Mesenchymal stem cell (in vitro differentiated cells and primary cell): Measurements from ENCODE around the gene PSME1.
A peak's percentile ranks its signal among the peaks of the same experiment; 100 is the strongest.

ENCODE experiments used
- DNase-seq: peaks from one replicate; pipeline ENCODE4 v3.0.0-alpha.2; 2013
- H2AFZ ChIP-seq: one replicate; pipeline ENCODE4 v1.6.1; 2013; ENCODE audit warnings: low read depth, mild to moderate bottlenecking, control low read depth, inconsistent platforms, low read length, moderate library complexity
- H2AK5ac ChIP-seq: 2 replicates; pipeline ENCODE4 v1.6.1; 2013; ENCODE audit warnings: low read length, moderate library complexity, mild to moderate bottlenecking, inconsistent platforms; ENCODE audit not compliant: severe bottlenecking
- H2BK120ac ChIP-seq: one replicate; pipeline ENCODE4 v1.6.1; 2013; ENCODE audit warnings: low read depth, mild to moderate bottlenecking, inconsistent platforms, low read length, moderate library complexity
- H2BK12ac ChIP-seq, 2 experiments: one replicate each; pipeline ENCODE4 v1.6.1; 2013; ENCODE audit warnings: inconsistent platforms in 2 of 2, low read length in 2 of 2, mild to moderate bottlenecking in 2 of 2, moderate library complexity in 2 of 2, control low read depth in 1 of 2
- H2BK15ac ChIP-seq: one replicate; pipeline ENCODE4 v1.6.1; 2013; ENCODE audit warnings: mild to moderate bottlenecking, low read depth, inconsistent platforms; ENCODE audit not compliant: poor library complexity, severe bottlenecking
- H2BK5ac ChIP-seq: 2 replicates; pipeline ENCODE4 v1.6.1; 2013; ENCODE audit warnings: low read depth, mild to moderate bottlenecking, low read length, control low read depth, inconsistent platforms; ENCODE audit not compliant: poor library complexity, severe bottlenecking
- H3K14ac ChIP-seq, 2 experiments: one replicate each; pipeline ENCODE4 v1.6.1; 2013; ENCODE audit warnings: inconsistent platforms in 2 of 2, low read length in 2 of 2, control low read depth in 1 of 2, mild to moderate bottlenecking in 1 of 2, moderate library complexity in 1 of 2
- H3K18ac ChIP-seq, 2 experiments: one replicate each; pipeline ENCODE4 v1.6.1; 2013; ENCODE audit warnings: inconsistent platforms in 2 of 2, low read length in 2 of 2, control low read depth in 1 of 2, low read depth in 1 of 2, mild to moderate bottlenecking in 1 of 2
- H3K23ac ChIP-seq, 2 experiments: one replicate each; pipeline ENCODE4 v1.6.1; 2013; ENCODE audit warnings: inconsistent platforms in 2 of 2, low read length in 2 of 2, mild to moderate bottlenecking in 2 of 2, moderate library complexity in 2 of 2, control low read depth in 1 of 2
- H3K27ac ChIP-seq: 2 replicates; pipeline ENCODE4 v1.5.1; 2013; ENCODE audit warnings: mild to moderate bottlenecking, moderate library complexity, low read length, control low read depth, inconsistent platforms; ENCODE audit not compliant: poor library complexity, severe bottlenecking
- H3K27me3 ChIP-seq, 2 experiments: 2 replicates each; pipeline versions ENCODE4 v1.6.1 to v1.7.0; 2013; ENCODE audit warnings: low read length in 2 of 2, mild to moderate bottlenecking in 2 of 2, moderate library complexity in 2 of 2, control low read depth in 1 of 2, inconsistent platforms in 1 of 2; ENCODE audit not compliant: control insufficient read depth in 1 of 2, insufficient read depth in 1 of 2
- H3K36me3 ChIP-seq, 2 experiments: 2 replicates each; pipeline versions ENCODE4 v1.6.1 to v1.7.0; 2013; ENCODE audit warnings: low read length in 2 of 2, control low read depth in 1 of 2, inconsistent platforms in 1 of 2, low read depth in 1 of 2, mild to moderate bottlenecking in 1 of 2; ENCODE audit not compliant: insufficient read depth in 2 of 2, control insufficient read depth in 1 of 2
- H3K4ac ChIP-seq, 2 experiments: one replicate each; pipeline ENCODE4 v1.6.1; 2013; ENCODE audit warnings: inconsistent platforms in 2 of 2, low read length in 2 of 2, mild to moderate bottlenecking in 2 of 2, moderate library complexity in 2 of 2, control low read depth in 1 of 2, low read depth in 1 of 2
- H3K4me1 ChIP-seq: 2 replicates; pipeline ENCODE4 v1.6.1; 2013; ENCODE audit warnings: low read depth, low read length, control low read depth; ENCODE audit not compliant: control insufficient read depth, insufficient read depth
- H3K4me2 ChIP-seq: 2 replicates; pipeline ENCODE4 v1.6.1; 2013; ENCODE audit warnings: low read length, mild to moderate bottlenecking, inconsistent platforms; ENCODE audit not compliant: poor library complexity, severe bottlenecking
- H3K4me3 ChIP-seq, 2 experiments: 2 replicates each; pipeline versions ENCODE4 v1.5.1 to v1.7.0; 2013; ENCODE audit warnings: low read length in 2 of 2, mild to moderate bottlenecking in 2 of 2, control low read depth in 1 of 2, low read depth in 1 of 2; ENCODE audit not compliant: insufficient read depth in 1 of 2
- H3K79me1 ChIP-seq: replicated peaks from 2 replicates; pipeline ENCODE4 v1.6.1; 2013; ENCODE audit warnings: mild to moderate bottlenecking, control low read depth, low read length, inconsistent platforms; ENCODE audit not compliant: poor library complexity, severe bottlenecking
- H3K9ac ChIP-seq: 2 replicates; pipeline ENCODE4 v1.7.0; 2013; ENCODE audit warnings: mild to moderate bottlenecking, low read length, moderate library complexity
- H3K9me3 ChIP-seq: 2 replicates; pipeline ENCODE4 v1.7.0; 2013; ENCODE audit warnings: mild to moderate bottlenecking, low read length; ENCODE audit not compliant: control insufficient read depth
- H4K8ac ChIP-seq: one replicate; pipeline ENCODE4 v1.6.1; 2013; ENCODE audit warnings: inconsistent platforms, mild to moderate bottlenecking, low read length, moderate library complexity
- H4K91ac ChIP-seq: one replicate; pipeline ENCODE4 v1.6.1; 2013; ENCODE audit warnings: mild to moderate bottlenecking, low read length, inconsistent platforms
- WGBS: methylation state at CpG from one replicate; pipeline ENCODE4 v1.1.7; 2013; ENCODE audit warnings: mixed read lengths; 5-methylcytosine and 5-hydroxymethylcytosine counted together

PSME1 gene

DNA sequence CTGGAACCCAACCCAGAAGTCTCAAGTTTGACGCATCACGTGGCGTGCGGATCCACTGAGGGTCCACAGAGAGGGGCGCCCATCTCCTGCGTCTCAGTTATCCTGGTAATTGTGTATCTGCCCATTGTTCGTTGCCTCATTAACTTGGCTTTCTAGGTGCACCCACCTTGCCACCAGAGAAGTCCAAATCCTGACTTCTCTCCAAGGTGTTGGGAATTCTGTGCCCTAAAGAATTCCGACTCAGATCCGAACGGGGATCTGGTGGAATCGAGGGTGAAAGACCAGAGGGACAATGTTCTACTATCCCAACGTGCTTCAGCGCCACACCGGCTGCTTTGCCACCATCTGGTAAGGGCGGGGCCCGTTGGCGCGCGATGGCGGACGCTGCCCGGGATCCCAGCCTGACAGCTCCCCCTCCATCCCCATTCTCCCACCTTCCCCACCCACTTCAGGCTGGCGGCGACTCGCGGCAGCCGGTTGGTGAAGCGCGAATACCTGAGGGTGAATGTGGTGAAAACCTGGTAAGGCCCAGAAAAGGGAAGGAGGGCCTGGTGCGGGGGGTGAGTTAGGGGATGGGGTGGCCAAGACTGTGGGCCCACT lies 36.4 kb downstream of the PSME1 start:
- no peaks in the 10 kb centered on the region for H3K9me3 ChIP-seq
- peaks cover 7% of the 10 kb centered on the region for H3K79me1 ChIP-seq
- H3K36me3 ChIP-seq: peaks cover 65 to 77% of the 10 kb centered on the region in 2 experiments
- H3K4me1 ChIP-seq: peaks cover 3% of the 10 kb centered on the region
- peak overlapping the region in 1 of 2 experiments; percentile 61 for H3K4ac ChIP-seq
- no peak overlapping the region for H2BK5ac ChIP-seq
- H3K23ac ChIP-seq: peak overlapping the region in 1 of 2 experiments; percentile 52
- peak overlapping the region in 1 of 2 experiments; percentile 78 for H3K18ac ChIP-seq
- peak overlapping the region; percentile 81 for H4K8ac ChIP-seq
- no peak overlapping the region for H3K27ac ChIP-seq
- 46% methylated on average over 25 of the region's 30 CpGs for whole genome bisulfite sequencing
- H4K91ac ChIP-seq: peak overlapping the region; percentile 62
- no peak overlapping the region for H3K9ac ChIP-seq
- H2AK5ac ChIP-seq: no peak overlapping the region
- DNase-seq: no peak
- H3K27me3 ChIP-seq: no peaks in the 10 kb centered on the region
- no peak overlapping the region for H3K4me2 ChIP-seq
- H3K4me3 ChIP-seq: peak overlapping the region in 1 of 2 experiments; percentile 7
- peak overlapping the region; percentile 1 for H2AFZ ChIP-seq
- H2BK12ac ChIP-seq: peak overlapping the region; percentile 21 to 86
- H3K14ac ChIP-seq: peak overlapping the region in 1 of 2 experiments; percentile 55
- no peak overlapping the region for H2BK120ac ChIP-seq
- H2BK15ac ChIP-seq: no peak overlapping the region

- H4K8ac ChIP-seq: no peak overlapping the region
- peak overlapping the region; percentile 1 for H2AFZ ChIP-seq
- H2BK120ac ChIP-seq: no peak overlapping the region
- H3K79me1 ChIP-seq: peaks cover 12% of the 10 kb centered on the region
- H3K36me3 ChIP-seq: peaks cover 66 to 77% of the 10 kb centered on the region in 2 experiments
- H3K4me2 ChIP-seq: no peak overlapping the region
- 87% methylated on average over 20 of the region's 20 CpGs for WGBS
- H2BK15ac ChIP-seq: no peak overlapping the region
- no peak overlapping the region for H3K18ac ChIP-seq
- no peak overlapping the region for H2BK5ac ChIP-seq
- H3K14ac ChIP-seq: peak overlapping the region in 1 of 2 experiments; percentile 10
- H3K27me3 ChIP-seq: no peaks in the 10 kb centered on the region
- no peaks in the 10 kb centered on the region for H3K9me3 ChIP-seq
- H3K4ac ChIP-seq: peak overlapping the region in 1 of 2 experiments; percentile 61
- H2BK12ac ChIP-seq: peak overlapping the region in 1 of 2 experiments; percentile 49
- H3K4me1 ChIP-seq: peaks cover 3% of the 10 kb centered on the region
- H3K27ac ChIP-seq: no peak overlapping the region
- H3K4me3 ChIP-seq: no peak overlapping the region
- DNase-seq: no peak
- no peak overlapping the region for H4K91ac ChIP-seq
- H3K9ac ChIP-seq: no peak overlapping the region
- no peak overlapping the region for H3K23ac ChIP-seq
- no peak overlapping the region for H2AK5ac ChIP-seq
Observed at GRCh38 chr14:24172871-24173281, 36.9 kb downstream of the PSME1 start.

- DNase-seq: no peak
- Histone ChIP-seq H3K27ac (no peak overlapping the region), H4K8ac (no peak overlapping the region), H3K14ac (no peak overlapping the region), H3K9me3 (no peaks in the 10 kb centered on the region), H2BK5ac (no peak overlapping the region), H3K9ac (no peak overlapping the region), H4K91ac (no peak overlapping the region), H3K4me3 (no peak overlapping the region), H3K4ac (no peak overlapping the region), H2BK12ac (no peak overlapping the region), H3K36me3 (peaks cover 80 to 91% of the 10 kb centered on the region in 2 experiments), H3K18ac (no peak overlapping the region), H2AFZ (no peak overlapping the region), H3K4me2 (no peak overlapping the region), H3K23ac (no peak overlapping the region), H2BK15ac (no peak overlapping the region), H2BK120ac (no peak overlapping the region), H2AK5ac (no peak overlapping the region), H3K4me1 (peaks cover 16% of the 10 kb centered on the region), H3K27me3 (no peaks in the 10 kb centered on the region), H3K79me1 (peaks cover 14% of the 10 kb centered on the region)
- WGBS: 97% methylated on average over 5 of the region's 5 CpGs
Observed at GRCh38 chr14:24176599-24176998, 40.6 kb downstream of the PSME1 start.

DNA sequence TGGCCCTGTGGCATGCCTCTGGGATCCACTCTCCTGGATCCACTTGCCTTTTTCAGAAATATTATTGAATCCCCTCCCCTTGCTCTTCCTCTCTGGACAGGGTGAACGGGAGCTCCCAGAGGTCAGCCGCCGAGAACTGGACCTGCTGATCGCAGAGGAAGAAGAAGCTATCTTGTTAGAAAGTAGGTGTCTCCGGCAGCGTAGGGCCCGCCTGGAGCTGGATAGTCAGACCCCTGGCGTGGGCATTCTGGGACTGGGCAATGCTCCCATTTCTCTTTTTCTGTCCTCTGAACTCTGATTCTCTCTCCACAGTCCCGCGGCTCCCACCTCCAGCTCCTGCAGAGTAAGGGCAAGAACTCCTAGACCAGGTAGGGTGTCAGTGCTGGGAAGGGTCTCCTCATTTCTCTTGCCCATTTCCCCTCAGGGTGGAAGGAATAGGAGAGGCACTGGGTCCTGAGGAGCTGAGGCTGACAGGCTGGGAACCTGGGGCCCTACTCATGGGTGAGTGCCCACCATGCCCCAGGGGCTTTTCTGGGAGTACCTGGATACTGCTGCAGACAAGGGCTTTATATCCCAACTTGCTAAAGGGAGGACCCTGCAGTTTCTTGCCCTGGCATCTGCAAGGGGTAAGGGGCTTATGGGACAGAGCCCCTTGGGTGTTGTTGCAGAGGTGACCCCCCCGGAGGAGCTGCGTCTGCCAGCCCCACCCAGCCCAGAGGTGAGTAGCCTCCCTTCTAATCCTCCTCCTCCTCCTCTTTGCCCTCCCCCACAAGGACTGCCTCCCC lies 41.2 kb downstream of the PSME1 start:
- no peak for DNase-seq
- Histone ChIP-seq H2AK5ac (no peak overlapping the region), H3K4me2 (no peak overlapping the region), H2BK5ac (no peak overlapping the region), H2BK15ac (no peak overlapping the region), H3K27me3 (no peaks in the 10 kb centered on the region), H3K4me3 (no peak overlapping the region), H2BK120ac (no peak overlapping the region), H4K91ac (no peak overlapping the region), H4K8ac (no peak overlapping the region), H3K14ac (no peak overlapping the region), H3K4ac (no peak overlapping the region), H3K9me3 (no peaks in the 10 kb centered on the region), H2BK12ac (no peak overlapping the region), H3K23ac (no peak overlapping the region), H2AFZ (no peak overlapping the region), H3K9ac (no peak overlapping the region), H3K4me1 (peaks cover 16% of the 10 kb centered on the region), H3K36me3 (peaks cover 80 to 94% of the 10 kb centered on the region in 2 experiments), H3K18ac (no peak overlapping the region), H3K27ac (no peak overlapping the region), H3K79me1 (peaks cover 14% of the 10 kb centered on the region)
- 90% methylated on average over 10 of the region's 12 CpGs for WGBS
